OCI-LY1 (cell line): ENCODE data around the gene MYO1D.

Experiments
- EZH2 ChIP-seq: fragments of 200-600 bp; sonication (generic), shearing (Covaris generic); IDR thresholded peaks from 2 replicates; pipeline ENCODE4 v1.8.0; 2017; ENCODE audit warnings: borderline replicate concordance, mixed run types, mild to moderate bottlenecking, antibody characterized with exemption, low read length, moderate library complexity, mixed read lengths
- TF ChIP-seq, protein P1 (sequence below): fragments of 200-600 bp; sonication (generic), shearing (Covaris generic); IDR thresholded peaks from 2 replicates; pipeline ENCODE4 v1.5.1; 2017; ENCODE audit warnings: mild to moderate bottlenecking, antibody characterized with exemption, low read length, moderate library complexity, mixed read lengths

GRCh38 chr17:32688221-32688620 lies 188.7 kb downstream of the MYO1D start:
- TF ChIP-seq, protein P1, sequence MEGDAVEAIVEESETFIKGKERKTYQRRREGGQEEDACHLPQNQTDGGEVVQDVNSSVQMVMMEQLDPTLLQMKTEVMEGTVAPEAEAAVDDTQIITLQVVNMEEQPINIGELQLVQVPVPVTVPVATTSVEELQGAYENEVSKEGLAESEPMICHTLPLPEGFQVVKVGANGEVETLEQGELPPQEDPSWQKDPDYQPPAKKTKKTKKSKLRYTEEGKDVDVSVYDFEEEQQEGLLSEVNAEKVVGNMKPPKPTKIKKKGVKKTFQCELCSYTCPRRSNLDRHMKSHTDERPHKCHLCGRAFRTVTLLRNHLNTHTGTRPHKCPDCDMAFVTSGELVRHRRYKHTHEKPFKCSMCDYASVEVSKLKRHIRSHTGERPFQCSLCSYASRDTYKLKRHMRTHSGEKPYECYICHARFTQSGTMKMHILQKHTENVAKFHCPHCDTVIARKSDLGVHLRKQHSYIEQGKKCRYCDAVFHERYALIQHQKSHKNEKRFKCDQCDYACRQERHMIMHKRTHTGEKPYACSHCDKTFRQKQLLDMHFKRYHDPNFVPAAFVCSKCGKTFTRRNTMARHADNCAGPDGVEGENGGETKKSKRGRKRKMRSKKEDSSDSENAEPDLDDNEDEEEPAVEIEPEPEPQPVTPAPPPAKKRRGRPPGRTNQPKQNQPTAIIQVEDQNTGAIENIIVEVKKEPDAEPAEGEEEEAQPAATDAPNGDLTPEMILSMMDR, result no peak
- TF ChIP-seq EZH2, result no peak
